Kidney (tissue), 14 donors: ENCODE results near the gene SCAF1. TPM values are rescaled to one million over a fixed set of nuclear protein-coding genes. Genes with fewer than 3 reads are reported as not detected.

Experiments
- DNase-seq, 5 donors: peaks; one replicate each; pipeline ENCODE4 v3.0.0-alpha.2; 2013 to 2020
- FAIRE-seq: peaks from 2 replicates; lab custom pipeline; 2012; peaks lifted over from hg19 to GRCh38; lab: Jason Lieb, UNC
- H3K27ac ChIP-seq, 2 donors: one replicate each; pipeline ENCODE4 v1.7.0; 2013; ENCODE audit warnings: low read depth in 2 of 2, low read length in 2 of 2, inconsistent platforms in 1 of 2
- H3K27me3 ChIP-seq: one replicate; pipeline ENCODE4 v1.7.1; 2013; ENCODE audit warnings: low read length, inconsistent platforms; ENCODE audit not compliant: control insufficient read depth, insufficient read depth
- H3K36me3 ChIP-seq, 3 donors: one replicate each; pipeline versions ENCODE4 v1.7.0 to v1.7.1; 2013; ENCODE audit warnings: low read length in 3 of 3, control low read depth in 1 of 3, inconsistent platforms in 1 of 3; ENCODE audit not compliant: insufficient read depth in 3 of 3, control insufficient read depth in 2 of 3
- H3K4me1 ChIP-seq, 3 donors: one replicate each; pipeline versions ENCODE4 v1.7.0 to v1.7.1; 2013; ENCODE audit warnings: low read length in 3 of 3, inconsistent platforms in 1 of 3, low read depth in 1 of 3; ENCODE audit not compliant: control insufficient read depth in 2 of 3, insufficient read depth in 2 of 3
- H3K4me3 ChIP-seq, 3 donors: one replicate each; pipeline versions ENCODE4 v1.7.0 to v1.8.1; 2013; ENCODE audit warnings: low read length in 3 of 3, control low read depth in 1 of 3, inconsistent platforms in 1 of 3
- H3K9ac ChIP-seq, 3 donors: one replicate each; pipeline versions ENCODE4 v1.7.0 to v1.7.1; 2013; ENCODE audit warnings: low read length in 3 of 3, control low read depth in 1 of 3, inconsistent platforms in 1 of 3
- H3K9me3 ChIP-seq, 3 donors: one replicate each; pipeline versions ENCODE4 v1.7.0 to v1.7.1; 2013; ENCODE audit warnings: low read length in 3 of 3, control low read depth in 1 of 3, inconsistent platforms in 1 of 3; ENCODE audit not compliant: control insufficient read depth in 2 of 3, insufficient read depth in 1 of 3
- CTCF ChIP-seq: IDR thresholded peaks from 3 replicates; pipeline ENCODE4 v1.5.1; 2012; ENCODE audit warnings: mild to moderate bottlenecking, moderate library complexity, borderline replicate concordance; ENCODE audit not compliant: insufficient read depth; ENCODE audit errors: extremely low read depth
- intact Hi-C: fragments of 100-400 bp; cut with DNase I; formaldehyde crosslinking; loops from one replicate; pipeline ENCODE4 v1.11.1; 2022
- polyA plus RNA-seq: library from polyadenylated mRNA; stranded (reverse); fragments of 350-450 nt; fragmentation: Illumina TruSeq; extraction: RNeasy Lipid Tissue Mini Kit (QIAGEN cat#74804); gene quantifications from one replicate; pipeline ENCODE4 v1.2.3, GENCODE V29; 2014; ENCODE audit warnings: low read depth, low replicate concordance; ENCODE audit not compliant: insufficient read depth
- total RNA-seq: library from RNA; stranded (reverse); fragmentation: NEBNext Ultra II Directional; extraction: Animal tissue kit (Norgen Biotek cat#: 25700); gene quantifications from one replicate; pipeline ENCODE4 v1.2.1, GENCODE V29; 2021
- donor health status: control.
- donor health status: control.
- donor health status: control.
- donor health status: control.
- donor health status: control.
- donor health status: DM: yes; HTN: yes; CAD: no.
- donor health status: Normal renal cell carcinoma (clear cell type).

Gene SCAF1
- total and polyA plus RNA-seq, 2 donors from 2014 or later: 18.1 to 69.0 TPM

GRCh38 chr19:49676784-49677230 is 34.8 kb downstream of the SCAF1 start:
- H3K9ac ChIP-seq: peak overlapping the region; percentile 89 to 99 (median 99)
- peaks cover 0 to 1% (median 0%) of the 10 kb centered on the region in 3 donors for H3K36me3 ChIP-seq
- no peak for TF ChIP-seq CTCF
- no peaks in the 10 kb centered on the region for H3K9me3 ChIP-seq
- FAIRE-seq (peak; percentile 99), DNase-seq (peak; percentile 100)
- no peaks in the 10 kb centered on the region for H3K27me3 ChIP-seq
- peaks cover 0 to 23% (median 6%) of the 10 kb centered on the region in 3 donors for H3K4me1 ChIP-seq
- peak overlapping the region; percentile 87 to 95 for H3K27ac ChIP-seq
- intact Hi-C loops: no loop called here
- H3K4me3 ChIP-seq: peak overlapping the region; percentile 4 to 95 (median 87)

- DNase-seq (peak in 4 of 5 donors; percentile 57 to 90 (median 77)), FAIRE-seq (no peak)
- Histone ChIP-seq H3K27ac (peak within 1 kb of the TSS; percentile 95 to 97), H3K9ac (peak within 1 kb of the TSS; percentile 97 to 99 (median 99)), H3K4me3 (peak within 1 kb of the TSS; percentile 87 to 95 (median 93)), H3K4me1 (peaks cover 0 to 18% (median 6%) of the 10 kb centered on the region in 3 donors), H3K27me3 (no peaks in the 10 kb centered on the region), H3K9me3 (no peaks in the 10 kb centered on the region), H3K36me3 (peaks cover 0 to 7% (median 5%) of the 10 kb centered on the region in 3 donors)
- no peak for TF ChIP-seq CTCF
- intact Hi-C loops: no loop called here
Observed at GRCh38 chr19:49677231-49677900, 35.4 kb downstream of the SCAF1 start, which contains the start of gene PRMT1. Gene PRMT1, plus strand, starts transcription at chr19:49677271. Its CDS starts 10 bp downstream, at chr19:49677281.

- FAIRE-seq (no peak), DNase-seq (peak in 4 of 5 donors; percentile 92 to 96 (median 95))
- H3K9ac ChIP-seq: peak overlapping the region; percentile 2 to 99 (median 20)
- intact Hi-C loops: no loop called here
- peak overlapping the region; percentile 87 to 95 for H3K27ac ChIP-seq
- peak overlapping the region; percentile 87 to 95 (median 90) for H3K4me3 ChIP-seq
- H3K9me3 ChIP-seq: no peaks in the 10 kb centered on the region
- peak; percentile 54 for TF ChIP-seq CTCF
- peaks cover 0 to 17% (median 6%) of the 10 kb centered on the region in 3 donors for H3K4me1 ChIP-seq
- H3K36me3 ChIP-seq: peaks cover 0 to 9% (median 7%) of the 10 kb centered on the region in 3 donors
- no peaks in the 10 kb centered on the region for H3K27me3 ChIP-seq
Observed at GRCh38 chr19:49677901-49678674, 36.1 kb downstream of the SCAF1 start.
